Stimulated activated naive B cell treated with anti-CD40 and anti-IgM and Interleukin-4, amounts not matched to agents 10 μg/mL and 1 μg/mL and 100 μg/mL, for 72 hours (primary cell): ENCODE data around the gene CLEC10A.
"Not testable (repeated sequence)": the region's sequence is repeated elsewhere in the genome, so short reads cannot be mapped to it uniquely, and the experiment has no call there.

ENCODE experiments used
- ATAC-seq, 2 donors: fragments of 150-1000 bp; cut with Tn5 transposase; replicated peaks; 2 replicates each; pipeline ENCODE4 v1.10.0; 2021; ENCODE audit warnings: moderate library complexity in 1 of 2
- DNase-seq: peaks from one replicate; pipeline ENCODE4 v3.0.0; 2021
- H3K27ac Mint-ChIP-seq: one replicate; pipeline ENCODE4 v1.8.0; 2022; ENCODE audit warnings: mild to moderate bottlenecking, mixed read lengths
- H3K27me3 Mint-ChIP-seq, 2 donors: one replicate each; pipeline ENCODE4 v1.8.0; 2022; ENCODE audit warnings: mixed read lengths in 2 of 2
- H3K36me3 Mint-ChIP-seq, 2 donors: one replicate each; pipeline ENCODE4 v1.8.0; 2022; ENCODE audit warnings: mixed read lengths in 2 of 2, mild to moderate bottlenecking in 1 of 2
- H3K4me1 Mint-ChIP-seq, 2 donors: one replicate each; pipeline ENCODE4 v1.8.0; 2022; ENCODE audit warnings: mixed read lengths in 2 of 2, mild to moderate bottlenecking in 1 of 2
- H3K4me3 Mint-ChIP-seq, 2 donors: one replicate each; pipeline ENCODE4 v1.8.0; 2022; ENCODE audit warnings: mild to moderate bottlenecking in 2 of 2, mixed read lengths in 2 of 2, moderate library complexity in 1 of 2
- H3K9me3 Mint-ChIP-seq, 2 donors: one replicate each; pipeline ENCODE4 v1.8.0; 2022; ENCODE audit warnings: mixed read lengths in 2 of 2, mild to moderate bottlenecking in 1 of 2

The CLEC10A gene

GRCh38 chr17:7098802-7099459 is 18.9 kb upstream of the CLEC10A start:
- Mint-ChIP-seq H3K36me3 (peaks cover 0 to 3% of the 10 kb centered on the region in 2 donors), H3K4me1 (peaks cover 30 to 31% of the 10 kb centered on the region in 2 donors), H3K4me3 (no peak overlapping the region), H3K9me3 (peaks cover 0 to 2% of the 10 kb centered on the region in 2 donors), H3K27ac (no peak overlapping the region), H3K27me3 (peaks cover 16 to 20% of the 10 kb centered on the region in 2 donors)
- DNase-seq: no peak
- no peak for ATAC-seq

- DNase-seq: no peak
- peaks cover 0 to 2% of the 10 kb centered on the region in 2 donors for H3K9me3 Mint-ChIP-seq
- peaks cover 32 to 34% of the 10 kb centered on the region in 2 donors for H3K4me1 Mint-ChIP-seq
Measured at GRCh38 chr17:7097940-7098339, 17.9 kb upstream of the CLEC10A start.

GRCh38 chr17:7095625-7096024 is 15.6 kb upstream of the CLEC10A start:
- H3K4me1 Mint-ChIP-seq: peaks cover 32 to 34% of the 10 kb centered on the region in 2 donors
- no peaks in the 10 kb centered on the region for H3K27me3 Mint-ChIP-seq
- H3K27ac Mint-ChIP-seq: peak overlapping the region; percentile 38
- ATAC-seq (peak; percentile 78 to 81), DNase-seq (no peak)
- H3K4me3 Mint-ChIP-seq: peak overlapping the region in 1 of 2 donors; percentile 46
- peaks cover 0 to 3% of the 10 kb centered on the region in 2 donors for H3K36me3 Mint-ChIP-seq
- H3K9me3 Mint-ChIP-seq: peaks cover 0 to 2% of the 10 kb centered on the region in 2 donors

More at GRCh38 chr17:7097940-7098339, 17.9 kb upstream of the CLEC10A start:
- Mint-ChIP-seq H3K4me3 (no peak overlapping the region), H3K27me3 (peaks cover 14 to 16% of the 10 kb centered on the region in 2 donors), H3K36me3 (peaks cover 0 to 3% of the 10 kb centered on the region in 2 donors), H3K27ac (no peak overlapping the region)
- no peak for ATAC-seq

DNA sequence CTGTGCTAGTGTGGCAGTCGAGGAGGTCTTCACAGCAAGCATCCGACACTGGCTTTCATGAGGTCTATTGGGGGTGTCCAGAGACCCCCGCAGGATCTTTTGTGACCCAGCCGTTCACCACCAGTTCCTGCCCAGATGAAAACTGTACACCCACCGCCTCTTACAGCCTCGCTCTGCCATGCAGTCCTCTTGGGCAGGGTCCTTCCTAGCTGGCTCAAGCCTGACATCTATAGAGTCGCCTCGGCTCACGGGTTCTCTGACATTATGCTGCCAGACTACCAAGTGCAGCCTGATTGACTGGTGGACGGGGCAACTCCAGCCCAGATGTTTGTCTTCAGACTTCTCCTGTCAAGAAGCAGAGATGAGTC is 14.6 kb upstream of the CLEC10A start:
- ATAC-seq: peak; percentile 10 to 26
- Mint-ChIP-seq H3K4me3 (peak overlapping the region in 1 of 2 donors; percentile 25), H3K36me3 (peaks cover 0 to 3% of the 10 kb centered on the region in 2 donors), H3K27ac (no peak overlapping the region), H3K9me3 (peaks cover 0 to 2% of the 10 kb centered on the region in 2 donors), H3K4me1 (peaks cover 32 to 34% of the 10 kb centered on the region in 2 donors), H3K27me3 (no peaks in the 10 kb centered on the region)
- no peak for DNase-seq

GRCh38 chr17:7091311-7092005 is 11.4 kb upstream of the CLEC10A start:
- H3K9me3 Mint-ChIP-seq, ATAC-seq, H3K4me3 Mint-ChIP-seq, H3K27ac Mint-ChIP-seq, H3K36me3 Mint-ChIP-seq, DNase-seq: not testable (repeated sequence)
- peaks cover 24 to 29% of the 10 kb centered on the region in 2 donors for H3K4me1 Mint-ChIP-seq
- peaks cover 10 to 18% of the 10 kb centered on the region in 2 donors for H3K27me3 Mint-ChIP-seq

GRCh38 chr17:7089570-7089969 is 9.5 kb upstream of the CLEC10A start:
- not testable (repeated sequence) for DNase-seq, H3K27ac Mint-ChIP-seq, H3K4me3 Mint-ChIP-seq, H3K9me3 Mint-ChIP-seq, ATAC-seq, H3K36me3 Mint-ChIP-seq
- H3K27me3 Mint-ChIP-seq: peaks cover 16 to 32% of the 10 kb centered on the region in 2 donors
- peaks cover 8 to 10% of the 10 kb centered on the region in 2 donors for H3K4me1 Mint-ChIP-seq

- not testable (repeated sequence) for H3K4me1 Mint-ChIP-seq, H3K9me3 Mint-ChIP-seq, H3K27ac Mint-ChIP-seq, DNase-seq, H3K4me3 Mint-ChIP-seq, ATAC-seq, H3K36me3 Mint-ChIP-seq
- H3K27me3 Mint-ChIP-seq: peaks cover 25 to 43% of the 10 kb centered on the region in 2 donors
Measured at GRCh38 chr17:7088442-7088841, 8.4 kb upstream of the CLEC10A start.

- no peaks in the 10 kb centered on the region for H3K9me3 Mint-ChIP-seq
- no peak overlapping the region for H3K4me3 Mint-ChIP-seq
- DNase-seq: no peak
- peaks cover 15% of the 10 kb centered on the region in 2 donors for H3K4me1 Mint-ChIP-seq
- no peak overlapping the region for H3K27ac Mint-ChIP-seq
- H3K36me3 Mint-ChIP-seq: peaks cover 0 to 4% of the 10 kb centered on the region in 2 donors
- H3K27me3 Mint-ChIP-seq: peaks cover 39 to 66% of the 10 kb centered on the region in 2 donors
- ATAC-seq: no peak
Measured at GRCh38 chr17:7084088-7084487, 4.0 kb upstream of the CLEC10A start.

- ATAC-seq (no peak), DNase-seq (no peak)
- Mint-ChIP-seq H3K9me3 (no peaks in the 10 kb centered on the region), H3K27ac (no peak overlapping the region), H3K4me1 (peaks cover 15% of the 10 kb centered on the region in 2 donors), H3K4me3 (no peak overlapping the region), H3K36me3 (peaks cover 0 to 4% of the 10 kb centered on the region in 2 donors), H3K27me3 (peaks cover 39 to 66% of the 10 kb centered on the region in 2 donors)
Measured at GRCh38 chr17:7083592-7083991, 3.5 kb upstream of the CLEC10A start.

DNA sequence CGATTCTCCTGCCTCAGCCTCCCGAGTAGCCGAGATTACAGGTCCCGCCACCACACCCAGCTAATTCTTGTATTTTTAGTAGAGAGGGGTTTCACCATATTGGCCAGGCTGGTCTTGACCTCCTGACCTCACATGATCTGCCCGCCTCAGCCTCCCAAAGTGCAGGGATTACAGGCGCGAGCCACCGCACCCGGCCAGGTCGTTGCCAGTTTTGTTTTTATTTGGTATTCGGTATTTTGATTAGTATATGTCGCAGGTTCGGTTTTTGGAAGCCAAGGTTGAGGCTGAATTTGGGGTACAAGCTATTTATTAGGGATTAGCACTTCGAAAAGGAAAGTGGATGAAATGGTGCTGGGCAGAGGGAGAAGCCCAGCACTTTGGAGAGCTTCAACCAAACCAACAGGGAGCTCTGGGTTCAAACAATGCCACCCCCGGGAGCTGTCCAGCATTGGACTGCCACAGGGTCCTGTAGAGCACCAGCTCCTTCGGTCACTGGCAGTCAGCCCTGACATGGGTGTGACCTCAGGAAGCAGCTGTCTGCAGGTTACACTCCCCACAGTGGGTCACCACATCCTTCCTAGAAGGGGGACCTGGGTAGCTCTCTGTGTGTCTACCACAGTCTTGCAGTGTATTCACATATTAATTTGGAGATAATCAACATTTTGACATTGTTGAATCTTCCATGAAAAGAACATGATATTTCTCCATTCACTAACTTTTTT is 1.5 kb upstream of the CLEC10A start:
- Mint-ChIP-seq H3K36me3 (peaks cover 0 to 4% of the 10 kb centered on the region in 2 donors), H3K9me3 (peaks cover 0 to 2% of the 10 kb centered on the region in 2 donors), H3K27me3 (peaks cover 36 to 70% of the 10 kb centered on the region in 2 donors), H3K4me3 (no peak overlapping the region), H3K27ac (no peak overlapping the region), H3K4me1 (peaks cover 15% of the 10 kb centered on the region in 2 donors)
- DNase-seq: no peak
- peak; percentile 61 to 67 for ATAC-seq

GRCh38 chr17:7080456-7081041 is 498 bp upstream of the CLEC10A start:
- H3K4me1 Mint-ChIP-seq: peaks cover 15% of the 10 kb centered on the region in 2 donors
- H3K27me3 Mint-ChIP-seq: peaks cover 31 to 60% of the 10 kb centered on the region in 2 donors
- ATAC-seq: no peak
- peaks cover 0 to 2% of the 10 kb centered on the region in 2 donors for H3K36me3 Mint-ChIP-seq
- DNase-seq: no peak
- H3K4me3 Mint-ChIP-seq: no peak overlapping the region
- peak overlapping the region; percentile 53 for H3K27ac Mint-ChIP-seq
- H3K9me3 Mint-ChIP-seq: peaks cover 0 to 2% of the 10 kb centered on the region in 2 donors

- ATAC-seq: no peak
- Mint-ChIP-seq H3K4me3 (no peak overlapping the region), H3K36me3 (peaks cover 0 to 2% of the 10 kb centered on the region in 2 donors), H3K9me3 (peaks cover 0 to 2% of the 10 kb centered on the region in 2 donors), H3K27ac (no peak overlapping the region), H3K27me3 (peaks cover 23 to 52% of the 10 kb centered on the region in 2 donors), H3K4me1 (peaks cover 9 to 11% of the 10 kb centered on the region in 2 donors)
- DNase-seq: no peak
Measured at GRCh38 chr17:7078711-7079110, 1.3 kb downstream of the CLEC10A start.

- Mint-ChIP-seq H3K36me3 (peaks cover 0 to 2% of the 10 kb centered on the region in 2 donors), H3K27me3 (peaks cover 18 to 47% of the 10 kb centered on the region in 2 donors), H3K9me3 (peaks cover 0 to 2% of the 10 kb centered on the region in 2 donors), H3K27ac (no peak overlapping the region), H3K4me1 (peaks cover 9 to 11% of the 10 kb centered on the region in 2 donors), H3K4me3 (no peak overlapping the region)
- no peak for ATAC-seq
- DNase-seq: no peak
Measured at GRCh38 chr17:7077911-7078546, 2.0 kb downstream of the CLEC10A start.
